ENCODE results near the gene KIF3B. TPM values are rescaled to one million over a fixed set of nuclear protein-coding genes. Genes with fewer than 3 reads are reported as not detected.

Gene KIF3B
- total RNA-seq, 2 donors from 2014 or later: 20.7 to 30.7 TPM

DNA sequence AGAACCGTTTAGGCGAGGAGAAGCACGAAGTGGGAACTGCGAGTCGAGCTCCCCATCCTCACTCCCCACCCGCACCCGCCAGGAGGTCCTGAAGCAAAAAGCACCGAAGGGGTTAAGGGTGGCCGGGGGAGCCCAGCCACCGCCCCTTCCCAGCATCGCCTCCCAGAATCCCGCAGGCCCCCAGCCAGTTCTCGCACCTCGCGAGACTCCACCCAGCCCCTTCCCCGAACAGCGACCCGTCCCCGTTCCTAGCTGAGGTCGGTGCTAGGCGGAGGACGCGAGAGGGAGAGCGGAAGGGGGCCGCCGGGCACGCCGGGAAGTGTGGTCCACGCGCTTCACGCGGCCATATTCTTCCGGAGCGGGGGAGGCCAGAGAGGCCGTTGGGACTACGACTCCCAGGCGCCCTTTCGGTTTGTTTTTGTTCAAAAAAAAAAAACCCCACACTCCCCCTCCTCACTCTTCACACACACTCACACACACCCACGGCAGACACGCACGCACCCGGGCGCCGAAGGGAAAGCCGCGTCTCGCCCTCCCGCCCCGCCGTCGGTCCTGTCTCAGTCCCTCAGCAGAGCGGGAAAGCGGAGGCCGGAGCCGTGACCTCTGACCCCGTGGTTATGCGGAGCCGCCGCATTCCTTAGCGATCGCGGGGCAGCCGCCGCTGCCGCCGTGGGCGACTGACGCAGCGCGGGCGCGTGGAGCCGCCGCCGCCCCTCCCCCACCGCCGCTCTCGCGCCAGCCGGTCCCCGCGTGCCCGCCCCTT, 80.6 kb downstream of the KIF3B start, which contains the start of gene ASXL1:
TSS of gene ASXL1 (plus strand) at position 463 of the 763 bp plus-strand sequence. CDS start 445 bp downstream, outside the sequence.
- no peak for TF ChIP-seq CTCF (IDR thresholded peaks at IDR 0.05)
- DNase-seq (ENCODE audit: low spot score): peak; percentile 88
- Histone ChIP-seq H3K4me1 (ENCODE audit: control insufficient read depth in 1 of 2, low read depth in 2 of 2) (peaks cover 25 to 46% of the 10 kb centered on the region in 2 donors), H3K9me3 (no peaks in the 10 kb centered on the region), H3K36me3 (no peaks in the 10 kb centered on the region), H3K27me3 (replicated peaks; ENCODE audit: insufficient read depth) (no peaks in the 10 kb centered on the region), H3K27ac (peak within 1 kb of the TSS; percentile 94 to 97), H3K4me3 (peak within 1 kb of the TSS; percentile 95)
- ATAC-seq (ENCODE audit: insufficient number of reproducible peaks, low FRiP score, low read depth): peak; percentile 87

- no peak for TF ChIP-seq CTCF (IDR thresholded peaks at IDR 0.05)
- H3K27ac ChIP-seq: peak overlapping the region; percentile 80 to 89
- ATAC-seq (ENCODE audit: insufficient number of reproducible peaks, low FRiP score, low read depth) (no peak), DNase-seq (ENCODE audit: low spot score) (no peak)
- no peaks in the 10 kb centered on the region for H3K9me3 ChIP-seq
- H3K4me3 ChIP-seq: peak overlapping the region; percentile 95
- H3K4me1 ChIP-seq (ENCODE audit: control insufficient read depth in 1 of 2, low read depth in 2 of 2): peaks cover 25 to 51% of the 10 kb centered on the region in 2 donors
- no peaks in the 10 kb centered on the region for H3K36me3 ChIP-seq
- H3K27me3 ChIP-seq (replicated peaks; ENCODE audit: insufficient read depth): no peaks in the 10 kb centered on the region
These were observed 81.1 kb downstream of the KIF3B start for GRCh38 chr20:32358632-32358882.

DNA sequence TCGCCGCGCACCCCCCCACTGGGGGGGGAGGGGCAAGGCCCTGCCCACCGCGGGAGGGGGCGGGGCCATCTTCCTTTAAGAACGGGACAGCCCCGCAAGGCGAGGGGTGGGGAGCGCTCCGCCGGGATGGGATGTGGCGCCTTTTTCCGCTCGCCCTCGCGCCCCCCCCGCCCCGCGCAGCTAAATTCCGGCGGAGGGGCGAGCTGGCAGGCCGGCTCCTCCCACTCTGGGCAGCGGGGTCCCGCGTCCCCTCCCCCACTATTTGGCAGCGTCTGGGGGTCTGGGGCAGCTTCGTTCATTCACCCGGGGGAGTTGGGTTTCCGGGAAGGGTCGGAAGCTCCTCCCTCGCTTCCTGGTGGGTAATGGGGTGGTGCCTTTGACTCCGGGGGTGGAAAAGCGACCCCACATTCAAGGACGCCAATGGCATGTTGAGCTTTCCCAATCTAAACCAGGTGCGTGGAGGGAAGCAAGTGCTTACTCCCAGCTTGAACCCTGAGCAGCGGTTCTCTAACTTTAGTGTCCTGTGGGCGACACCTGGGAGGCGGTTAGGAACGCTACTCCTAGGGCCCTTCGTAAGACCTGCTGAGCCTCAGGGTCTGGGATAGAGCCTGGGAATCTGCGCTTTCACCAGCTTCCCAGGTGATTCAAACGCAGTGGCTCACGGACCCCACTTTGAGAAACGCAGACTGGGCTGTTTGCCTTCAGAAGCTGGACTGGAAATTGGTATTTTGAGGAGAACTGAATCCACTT, 81.6 kb downstream of the KIF3B start:
- Histone ChIP-seq H3K27ac (peak overlapping the region; percentile 80 to 89), H3K4me3 (peak overlapping the region; percentile 95), H3K36me3 (no peaks in the 10 kb centered on the region), H3K4me1 (ENCODE audit: control insufficient read depth in 1 of 2, low read depth in 2 of 2) (peaks cover 25 to 56% of the 10 kb centered on the region in 2 donors), H3K9me3 (no peaks in the 10 kb centered on the region), H3K27me3 (replicated peaks; ENCODE audit: insufficient read depth) (no peaks in the 10 kb centered on the region)
- DNase-seq (ENCODE audit: low spot score): no peak
- TF ChIP-seq CTCF (IDR thresholded peaks at IDR 0.05): no peak
- peak; percentile 26 for ATAC-seq (ENCODE audit: insufficient number of reproducible peaks, low FRiP score, low read depth)

DNA sequence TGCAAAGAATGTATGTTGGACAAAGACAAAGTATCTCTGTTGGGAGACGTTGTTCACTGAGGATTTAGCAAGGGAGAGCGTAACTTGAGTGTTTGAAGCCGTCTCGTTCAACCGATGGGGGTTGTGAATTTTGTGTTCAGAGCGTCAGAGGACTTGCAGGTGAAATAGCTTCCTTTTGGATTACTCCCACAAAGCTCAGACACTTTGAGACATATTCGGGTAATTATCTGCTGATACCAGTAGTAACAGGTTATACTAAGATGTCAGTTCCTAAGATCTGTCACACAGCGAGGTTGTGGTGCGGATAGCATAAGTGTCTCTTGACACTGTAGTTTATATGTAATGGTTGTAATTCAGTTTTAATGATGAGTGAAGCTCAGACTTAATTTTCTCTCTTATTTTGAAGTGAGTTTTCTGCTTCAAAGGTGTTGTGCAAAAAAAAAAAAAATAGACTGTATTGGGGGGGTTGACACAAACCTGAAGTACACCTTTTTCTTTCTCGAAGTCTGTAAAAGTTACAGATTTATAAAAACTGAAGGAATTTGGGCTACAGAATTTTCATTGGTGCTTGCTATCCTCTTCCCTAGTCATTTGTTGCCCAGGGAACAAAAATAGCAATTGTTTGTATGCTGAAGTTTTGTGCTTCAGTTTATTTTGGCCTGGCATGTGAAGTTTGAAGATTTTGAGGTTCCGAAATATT, 82.3 kb downstream of the KIF3B start:
- peak overlapping the region; percentile 95 for H3K4me3 ChIP-seq
- no peak for TF ChIP-seq CTCF (IDR thresholded peaks at IDR 0.05)
- H3K4me1 ChIP-seq (ENCODE audit: control insufficient read depth in 1 of 2, low read depth in 2 of 2): peaks cover 25 to 64% of the 10 kb centered on the region in 2 donors

DNA sequence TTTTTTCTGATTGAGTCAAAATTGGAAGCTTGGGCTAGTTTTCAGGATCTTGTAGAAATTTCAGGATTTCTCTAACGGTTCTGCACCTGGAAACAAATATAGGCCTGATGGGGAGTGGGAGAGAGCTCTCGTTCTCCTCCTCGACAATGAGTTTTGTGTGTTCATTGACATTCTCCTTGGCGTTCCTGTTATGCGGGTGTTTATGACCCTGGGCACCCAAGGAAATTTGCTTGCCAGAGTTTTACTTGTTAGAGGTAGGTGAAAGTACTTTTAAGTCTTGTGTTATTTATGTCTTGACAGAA, 82.8 kb downstream of the KIF3B start:
- H3K4me1 ChIP-seq (ENCODE audit: control insufficient read depth in 1 of 2, low read depth in 2 of 2): peaks cover 25 to 69% of the 10 kb centered on the region in 2 donors
- no peaks in the 10 kb centered on the region for H3K36me3 ChIP-seq
- H3K9me3 ChIP-seq: no peaks in the 10 kb centered on the region
- no peak for TF ChIP-seq CTCF (IDR thresholded peaks at IDR 0.05)
- DNase-seq (ENCODE audit: low spot score) (no peak), ATAC-seq (ENCODE audit: insufficient number of reproducible peaks, low FRiP score, low read depth) (no peak)
- peak overlapping the region; percentile 95 for H3K4me3 ChIP-seq
- H3K27ac ChIP-seq: peak overlapping the region in 1 of 2 donors; percentile 89
- no peaks in the 10 kb centered on the region for H3K27me3 ChIP-seq (replicated peaks; ENCODE audit: insufficient read depth)

More for the DNA sequence above, 82.3 kb downstream of the KIF3B start:
- Histone ChIP-seq H3K9me3 (no peaks in the 10 kb centered on the region), H3K36me3 (no peaks in the 10 kb centered on the region), H3K27me3 (replicated peaks; ENCODE audit: insufficient read depth) (no peaks in the 10 kb centered on the region), H3K27ac (peak overlapping the region; percentile 80 to 89)
- DNase-seq (ENCODE audit: low spot score): no peak
- no peak for ATAC-seq (ENCODE audit: insufficient number of reproducible peaks, low FRiP score, low read depth)

All from thoracic aorta (tissue), 2 donors.